Skin of body (tissue), 2 donors: ENCODE measurements around the gene CYB561D2. TPM values are rescaled to one million over a fixed set of nuclear protein-coding genes. Genes with fewer than 3 reads are reported as not detected.

ENCODE experiments used
- DNase-seq: peaks from one replicate; lab custom pipeline; 2025; lab: John Stamatoyannopoulos, UW
- total RNA-seq: library from RNA; depleted of rRNA; stranded (reverse); fragments of >200 nt; gene quantifications from one replicate; pipeline ENCODE4 v1.2.3, GENCODE V29; 2014

The CYB561D2 gene
- total RNA-seq, 1 donor from 2014 or later, result 12.2 TPM

DNA sequence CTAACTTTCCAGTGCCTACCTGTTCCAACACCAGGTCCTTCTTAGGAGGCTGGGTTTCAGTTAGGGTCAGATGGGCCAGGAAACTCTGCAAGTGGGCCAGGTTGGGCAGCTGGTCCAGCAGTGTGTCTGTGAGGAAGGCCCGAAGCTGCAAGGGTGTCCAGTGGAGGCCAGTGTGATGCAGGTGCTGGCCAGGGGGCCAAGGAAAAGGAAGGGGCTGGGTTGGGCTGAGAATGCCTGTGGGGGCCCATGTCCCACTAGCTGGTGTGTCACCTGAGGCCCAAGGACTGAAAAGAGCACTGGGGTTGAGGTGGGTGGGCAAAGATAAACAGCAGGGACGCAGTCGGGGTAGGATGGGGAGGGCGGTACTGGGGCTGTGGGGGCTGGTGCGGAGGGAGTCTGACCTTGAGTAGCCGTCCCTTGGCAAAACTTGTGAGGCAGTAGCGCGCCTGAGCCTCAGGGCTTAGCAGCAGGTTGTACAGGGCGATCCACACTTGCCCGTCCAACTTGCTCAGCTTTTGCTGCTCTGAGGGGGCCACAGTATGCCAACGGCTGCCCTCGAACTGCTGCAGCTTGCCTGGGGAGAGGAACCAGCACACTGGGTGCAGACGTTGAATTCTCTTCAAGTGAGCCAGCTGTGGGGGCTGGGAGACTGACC, 8.5 kb upstream of the CYB561D2 start:
- DNase-seq, result no peak

- no peak for DNase-seq
Measured at GRCh38 chr3:50342813-50343633, 7.6 kb upstream of the CYB561D2 start.

DNA sequence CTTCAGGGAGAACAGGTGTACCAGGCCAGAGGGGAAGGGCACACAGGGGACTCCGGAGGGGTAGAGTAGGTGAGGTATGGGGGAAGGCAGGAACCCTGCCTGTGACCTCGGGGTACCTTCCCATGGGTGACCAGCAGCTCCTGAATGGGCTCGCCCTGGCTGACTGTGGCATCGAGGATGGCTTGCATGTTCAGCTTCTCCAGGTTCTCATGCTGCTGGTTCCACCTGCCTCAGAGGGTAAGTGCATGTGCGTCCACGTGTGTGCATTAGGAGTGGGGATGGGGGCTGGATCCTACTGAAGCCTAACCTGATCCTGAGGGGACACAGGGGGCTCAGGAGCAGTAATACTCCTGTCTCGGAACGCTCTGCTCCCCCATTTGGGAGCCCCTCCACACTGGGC, 5.7 kb upstream of the CYB561D2 start:
- no peak for DNase-seq

GRCh38 chr3:50345586-50346234, 5.0 kb upstream of the CYB561D2 start, which contains the start of gene ZMYND10:
ZMYND10 (minus strand) TSS chr3:50345732; CDS start chr3:50345579, 153 bp downstream.
- no peak for DNase-seq

- DNase-seq, result peak; percentile 51
Measured at GRCh38 chr3:50347187-50347813, 3.4 kb upstream of the CYB561D2 start.

DNA sequence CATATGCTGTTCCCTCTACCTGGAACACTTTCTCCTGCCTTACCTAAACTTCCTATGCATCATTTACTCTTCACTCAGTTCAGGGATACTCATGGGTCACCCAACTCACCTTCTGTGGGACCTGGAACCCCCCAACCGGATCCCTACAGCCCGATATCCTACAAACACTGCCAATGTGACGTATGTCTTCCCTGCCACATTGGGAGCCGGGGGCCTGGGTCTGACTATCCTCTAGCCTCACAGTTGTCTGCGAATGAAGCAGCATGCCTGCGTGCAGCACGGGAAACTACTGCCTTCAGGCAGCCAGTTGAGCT, 492 bp upstream of the CYB561D2 start:
- DNase-seq, result no peak

DNA sequence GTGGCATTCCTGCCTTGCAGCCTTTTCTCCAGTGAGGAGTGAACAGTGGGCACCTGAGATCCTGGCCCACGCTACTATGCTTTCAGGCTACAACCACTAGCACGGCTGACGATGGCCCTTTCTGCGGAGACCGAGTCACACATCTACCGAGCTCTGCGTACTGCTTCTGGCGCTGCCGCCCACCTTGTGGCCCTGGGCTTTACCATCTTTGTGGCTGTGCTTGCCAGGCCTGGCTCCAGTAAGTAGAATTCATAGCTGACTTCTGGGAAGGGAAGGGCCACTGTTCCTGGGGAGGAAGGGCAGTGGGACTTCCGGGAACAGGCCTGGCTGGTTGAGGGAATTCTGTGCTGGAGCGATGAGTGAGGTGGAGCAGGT, 648 bp downstream of the CYB561D2 start:
- no peak for DNase-seq

DNA sequence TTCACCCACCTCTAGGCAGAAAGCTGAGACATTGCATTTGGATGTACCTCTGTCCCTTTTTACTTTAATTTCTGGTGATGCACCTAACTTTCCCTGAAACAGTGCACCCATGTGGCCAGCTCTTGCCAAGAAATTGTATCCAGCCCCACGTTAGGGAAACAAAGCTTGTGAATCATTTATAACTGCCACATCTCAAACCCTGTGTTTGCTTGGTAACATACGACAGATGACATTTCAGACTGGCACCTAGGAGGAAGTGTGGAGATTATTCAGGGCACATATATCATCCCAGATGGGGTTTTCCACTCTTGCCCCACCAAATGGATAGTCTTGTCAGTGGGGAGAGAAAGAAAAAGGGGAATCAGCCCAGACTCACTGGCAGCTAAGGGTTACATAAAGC, 2.1 kb downstream of the CYB561D2 start:
- DNase-seq, result no peak

DNA sequence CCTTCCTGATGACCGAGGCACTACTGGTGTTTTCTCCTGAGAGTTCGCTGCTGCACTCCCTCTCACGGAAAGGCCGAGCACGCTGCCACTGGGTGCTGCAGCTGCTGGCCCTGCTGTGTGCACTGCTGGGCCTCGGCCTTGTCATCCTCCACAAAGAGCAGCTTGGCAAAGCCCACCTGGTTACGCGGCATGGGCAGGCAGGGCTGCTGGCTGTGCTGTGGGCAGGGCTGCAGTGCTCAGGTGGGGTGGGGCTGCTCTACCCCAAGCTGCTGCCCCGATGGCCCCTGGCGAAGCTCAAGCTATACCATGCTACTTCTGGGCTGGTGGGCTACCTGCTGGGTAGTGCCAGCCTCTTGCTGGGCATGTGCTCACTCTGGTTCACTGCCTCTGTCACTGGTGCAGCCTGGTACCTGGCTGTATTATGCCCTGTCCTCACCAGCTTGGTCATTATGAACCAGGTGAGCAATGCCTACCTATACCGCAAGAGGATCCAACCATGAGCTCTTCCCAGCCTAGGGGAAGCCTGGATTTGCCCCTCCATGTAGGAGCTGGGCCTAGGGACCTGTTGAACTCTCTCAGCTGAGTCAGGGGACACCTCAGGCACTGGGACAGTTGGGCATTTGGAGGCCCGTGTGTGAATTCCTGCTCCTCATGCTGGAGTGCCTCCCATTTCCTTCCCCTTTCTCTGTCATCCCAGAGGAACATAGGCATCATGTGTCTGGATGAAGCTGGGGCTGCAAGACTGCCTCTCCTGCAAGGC, 2.8 kb downstream of the CYB561D2 start:
- no peak for DNase-seq

- DNase-seq, result no peak
Measured at GRCh38 chr3:50354186-50354764, 3.6 kb downstream of the CYB561D2 start.

GRCh38 chr3:50354850-50355249, 4.2 kb downstream of the CYB561D2 start:
- DNase-seq, result no peak

GRCh38 chr3:50355829-50356552, 5.3 kb downstream of the CYB561D2 start:
- DNase-seq, result no peak

GRCh38 chr3:50356553-50356952, 5.9 kb downstream of the CYB561D2 start:
- DNase-seq, result no peak

- DNase-seq, result no peak
Measured at GRCh38 chr3:50357481-50357880, 6.8 kb downstream of the CYB561D2 start.

- DNase-seq, result no peak
Measured at GRCh38 chr3:50358355-50358910, 7.8 kb downstream of the CYB561D2 start.

DNA sequence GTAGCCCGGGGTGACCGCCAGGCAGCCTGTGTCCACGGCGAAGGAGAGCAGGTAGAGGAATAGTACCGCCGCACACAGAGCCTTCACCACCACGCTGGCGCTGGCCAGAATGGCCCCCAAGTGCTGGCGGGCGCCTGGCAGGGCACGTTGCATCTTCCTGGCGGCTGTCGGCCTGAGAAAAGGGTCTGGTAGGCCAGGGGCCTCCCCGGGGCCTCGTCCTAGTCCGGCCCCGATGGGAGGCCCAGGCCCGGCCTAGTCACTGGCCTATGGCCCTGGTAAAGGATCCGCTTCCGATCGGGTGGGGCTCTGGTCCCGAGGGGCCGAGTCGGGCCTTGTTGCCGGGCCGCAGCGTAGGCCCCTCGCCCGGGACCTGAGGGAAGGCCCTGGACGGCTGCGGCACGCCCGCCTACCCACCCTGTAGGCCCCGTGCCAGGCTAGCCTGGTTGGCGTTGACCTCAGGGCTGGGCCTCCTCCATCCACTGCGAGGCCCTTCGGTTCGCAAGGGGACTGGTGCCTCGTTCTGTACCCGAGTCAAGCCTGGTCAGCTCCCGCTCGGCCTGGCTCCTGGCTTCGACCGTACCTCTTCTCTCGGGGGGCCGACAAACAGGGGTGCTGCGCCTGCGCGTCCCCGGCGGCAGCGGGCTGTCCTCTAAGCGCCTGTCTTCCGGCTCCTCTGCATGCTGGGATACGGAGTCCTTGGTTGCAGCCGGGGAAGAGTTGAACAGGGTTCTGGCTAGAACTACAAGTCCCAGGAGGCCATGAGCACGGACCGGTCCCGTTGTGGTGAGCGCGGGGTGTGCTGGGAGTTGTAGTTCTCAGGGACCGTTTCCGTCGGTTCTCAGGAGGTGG, 8.5 kb downstream of the CYB561D2 start, which contains the start of gene TMEM115:
Gene TMEM115, minus strand, starts transcription at position 611 of the 849 bp plus-strand sequence. Its CDS starts 458 bp downstream, at position 153.
- DNase-seq, result peak; percentile 98

DNA sequence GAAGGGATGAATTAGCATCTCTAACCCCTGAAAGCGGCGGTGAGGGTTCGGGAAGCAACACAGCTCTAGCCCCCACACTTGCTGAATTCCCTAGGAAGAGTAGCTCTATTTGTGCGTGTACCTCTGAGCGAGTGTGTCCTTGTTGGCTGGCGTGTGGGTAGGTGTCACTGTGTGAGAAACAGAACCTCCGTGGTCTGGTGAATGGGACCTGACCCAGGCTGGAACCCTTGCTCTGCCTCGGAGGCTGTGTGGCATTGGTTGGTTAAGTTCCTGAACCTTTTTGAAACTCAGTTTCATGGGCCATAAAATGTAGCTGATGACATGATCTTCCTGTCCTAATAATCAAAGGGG, 9.1 kb downstream of the CYB561D2 start:
- DNase-seq, result no peak

DNA sequence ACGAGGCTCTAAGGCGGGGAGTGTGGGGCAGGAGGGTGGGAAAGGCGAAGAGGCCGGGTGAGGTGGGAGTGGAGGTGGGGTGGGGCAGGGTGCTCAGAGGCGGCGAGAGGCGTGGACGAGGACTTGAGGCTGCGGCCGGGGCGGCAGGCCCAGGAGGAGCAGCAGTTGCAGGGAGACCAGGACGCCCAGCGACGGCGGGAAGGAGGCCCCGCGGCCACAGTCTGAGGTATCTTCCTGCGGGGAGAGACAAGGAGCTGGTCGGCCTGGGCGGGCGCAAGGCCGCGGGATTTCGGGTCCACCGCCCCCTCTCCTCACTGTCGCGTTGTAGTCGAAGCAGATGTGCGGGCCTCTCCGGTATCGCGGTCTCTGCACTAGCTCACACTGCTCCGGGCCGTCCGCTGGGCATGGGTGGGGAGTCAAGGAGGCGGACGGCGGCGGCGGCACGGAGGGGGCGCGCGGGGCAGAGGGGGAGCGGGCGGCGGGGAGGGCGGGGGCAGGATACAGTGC, 14.0 kb downstream of the CYB561D2 start:
- no peak for DNase-seq
